Measurements from ENCODE around the gene CD22. TPM values are rescaled to one million over a fixed set of nuclear protein-coding genes. Genes with fewer than 3 reads are reported as not detected.

CD22 gene
- total RNA-seq, 6 experiments from 2014 or later = 0.24 to 0.59 (median 0.57) TPM; not detected in 2

- H3K4me1 Mint-ChIP-seq (ENCODE audit: low read depth) = no peaks in the 10 kb centered on the region
Measured at GRCh38 chr19:35381926-35382325, 52.9 kb downstream of the CD22 start.

GRCh38 chr19:35383536-35383935 is 54.5 kb downstream of the CD22 start:
- Mint-ChIP-seq H3K4me3 (no peak overlapping the region), H3K27me3 (ENCODE audit: insufficient read depth) (peaks cover 20% of the 10 kb centered on the region), H3K9me3 (peaks cover 28% of the 10 kb centered on the region), H3K36me3 (ENCODE audit: low read depth) (peaks cover 5% of the 10 kb centered on the region), H3K4me1 (ENCODE audit: low read depth) (no peaks in the 10 kb centered on the region), H3K27ac (no peak overlapping the region)
- DNase-seq = no peak
- no peak for TF ChIP-seq CTCF (IDR thresholded peaks at IDR 0.05)

More at GRCh38 chr19:35381926-35382325, 52.9 kb downstream of the CD22 start:
- no peak overlapping the region for H3K27ac Mint-ChIP-seq
- peaks cover 24% of the 10 kb centered on the region for H3K9me3 Mint-ChIP-seq
- H3K4me3 Mint-ChIP-seq = no peak overlapping the region
- peaks cover 25% of the 10 kb centered on the region for H3K27me3 Mint-ChIP-seq (ENCODE audit: insufficient read depth)
- no peak for DNase-seq
- TF ChIP-seq CTCF (IDR thresholded peaks at IDR 0.05) = no peak
- peaks cover 5% of the 10 kb centered on the region for H3K36me3 Mint-ChIP-seq (ENCODE audit: low read depth)

- H3K27ac Mint-ChIP-seq = no peak overlapping the region
- peaks cover 5% of the 10 kb centered on the region for H3K36me3 Mint-ChIP-seq (ENCODE audit: low read depth)
- no peak for TF ChIP-seq CTCF (IDR thresholded peaks at IDR 0.05)
- DNase-seq = no peak
- no peaks in the 10 kb centered on the region for H3K4me1 Mint-ChIP-seq (ENCODE audit: low read depth)
- peaks cover 28% of the 10 kb centered on the region for H3K9me3 Mint-ChIP-seq
- no peaks in the 10 kb centered on the region; the same call in 1 of the 2 replicates for H3K27me3 Mint-ChIP-seq (ENCODE audit: insufficient read depth)
- H3K4me3 Mint-ChIP-seq = no peak overlapping the region
Measured at GRCh38 chr19:35388277-35389054, 59.5 kb downstream of the CD22 start.

- no peak overlapping the region for H3K4me3 Mint-ChIP-seq
- H3K4me1 Mint-ChIP-seq (ENCODE audit: low read depth) = no peaks in the 10 kb centered on the region
- no peak for TF ChIP-seq CTCF (IDR thresholded peaks at IDR 0.05)
- no peak overlapping the region for H3K27ac Mint-ChIP-seq
- peaks cover 5% of the 10 kb centered on the region for H3K36me3 Mint-ChIP-seq (ENCODE audit: low read depth)
- no peak for DNase-seq
- H3K9me3 Mint-ChIP-seq = peaks cover 22% of the 10 kb centered on the region
- H3K27me3 Mint-ChIP-seq (ENCODE audit: insufficient read depth) = no peaks in the 10 kb centered on the region; the same call in 1 of the 2 replicates
Measured at GRCh38 chr19:35389192-35389861, 60.3 kb downstream of the CD22 start.

GRCh38 chr19:35392742-35393715 is 64.0 kb downstream of the CD22 start:
- Mint-ChIP-seq H3K27ac (no peak overlapping the region), H3K36me3 (ENCODE audit: low read depth) (no peaks in the 10 kb centered on the region), H3K4me1 (ENCODE audit: low read depth) (no peaks in the 10 kb centered on the region), H3K27me3 (ENCODE audit: insufficient read depth) (no peaks in the 10 kb centered on the region), H3K4me3 (no peak overlapping the region), H3K9me3 (no peaks in the 10 kb centered on the region)
- no peak for TF ChIP-seq CTCF (IDR thresholded peaks at IDR 0.05)
- DNase-seq = no peak

All from HFFc6 (cell line).